GM11168 (cell line): ENCODE measurements around the gene RIN2.

Experiments
- in situ Hi-C: fragments of 300-500 bp; cut with MboI; formaldehyde crosslinking; loops from one replicate; pipeline ENCODE4 v1.12.0; 2022; ENCODE audit warnings: low sequenced_read_pairs; ENCODE audit not compliant: unreplicated experiment

Gene RIN2, protein sequence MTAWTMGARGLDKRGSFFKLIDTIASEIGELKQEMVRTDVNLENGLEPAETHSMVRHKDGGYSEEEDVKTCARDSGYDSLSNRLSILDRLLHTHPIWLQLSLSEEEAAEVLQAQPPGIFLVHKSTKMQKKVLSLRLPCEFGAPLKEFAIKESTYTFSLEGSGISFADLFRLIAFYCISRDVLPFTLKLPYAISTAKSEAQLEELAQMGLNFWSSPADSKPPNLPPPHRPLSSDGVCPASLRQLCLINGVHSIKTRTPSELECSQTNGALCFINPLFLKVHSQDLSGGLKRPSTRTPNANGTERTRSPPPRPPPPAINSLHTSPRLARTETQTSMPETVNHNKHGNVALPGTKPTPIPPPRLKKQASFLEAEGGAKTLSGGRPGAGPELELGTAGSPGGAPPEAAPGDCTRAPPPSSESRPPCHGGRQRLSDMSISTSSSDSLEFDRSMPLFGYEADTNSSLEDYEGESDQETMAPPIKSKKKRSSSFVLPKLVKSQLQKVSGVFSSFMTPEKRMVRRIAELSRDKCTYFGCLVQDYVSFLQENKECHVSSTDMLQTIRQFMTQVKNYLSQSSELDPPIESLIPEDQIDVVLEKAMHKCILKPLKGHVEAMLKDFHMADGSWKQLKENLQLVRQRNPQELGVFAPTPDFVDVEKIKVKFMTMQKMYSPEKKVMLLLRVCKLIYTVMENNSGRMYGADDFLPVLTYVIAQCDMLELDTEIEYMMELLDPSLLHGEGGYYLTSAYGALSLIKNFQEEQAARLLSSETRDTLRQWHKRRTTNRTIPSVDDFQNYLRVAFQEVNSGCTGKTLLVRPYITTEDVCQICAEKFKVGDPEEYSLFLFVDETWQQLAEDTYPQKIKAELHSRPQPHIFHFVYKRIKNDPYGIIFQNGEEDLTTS

DNA sequence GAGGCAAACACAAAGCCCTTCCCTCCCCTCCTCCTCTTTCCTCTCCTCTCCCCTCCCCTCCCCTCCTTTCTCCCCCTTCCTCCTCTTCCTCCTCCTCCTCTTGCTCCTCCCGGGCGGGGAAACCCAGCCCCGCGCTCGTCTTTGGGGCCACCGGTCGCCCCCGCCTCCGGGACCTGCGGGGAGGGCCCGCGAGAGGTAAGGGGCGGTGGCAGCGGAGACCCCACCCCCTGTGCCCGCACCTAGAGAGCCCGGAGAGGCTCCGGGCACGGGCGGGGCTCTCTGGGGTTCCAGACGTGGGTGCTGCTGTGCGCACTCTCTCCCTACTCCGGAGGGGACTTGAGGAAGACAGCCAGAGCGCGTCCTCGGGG lies at the start of gene RIN2:
RIN2 (plus strand) TSS at position 126 of the 368 bp plus-strand sequence. CDS start 131,344 bp downstream, outside the sequence.
- in situ Hi-C loops: no loop called here

DNA sequence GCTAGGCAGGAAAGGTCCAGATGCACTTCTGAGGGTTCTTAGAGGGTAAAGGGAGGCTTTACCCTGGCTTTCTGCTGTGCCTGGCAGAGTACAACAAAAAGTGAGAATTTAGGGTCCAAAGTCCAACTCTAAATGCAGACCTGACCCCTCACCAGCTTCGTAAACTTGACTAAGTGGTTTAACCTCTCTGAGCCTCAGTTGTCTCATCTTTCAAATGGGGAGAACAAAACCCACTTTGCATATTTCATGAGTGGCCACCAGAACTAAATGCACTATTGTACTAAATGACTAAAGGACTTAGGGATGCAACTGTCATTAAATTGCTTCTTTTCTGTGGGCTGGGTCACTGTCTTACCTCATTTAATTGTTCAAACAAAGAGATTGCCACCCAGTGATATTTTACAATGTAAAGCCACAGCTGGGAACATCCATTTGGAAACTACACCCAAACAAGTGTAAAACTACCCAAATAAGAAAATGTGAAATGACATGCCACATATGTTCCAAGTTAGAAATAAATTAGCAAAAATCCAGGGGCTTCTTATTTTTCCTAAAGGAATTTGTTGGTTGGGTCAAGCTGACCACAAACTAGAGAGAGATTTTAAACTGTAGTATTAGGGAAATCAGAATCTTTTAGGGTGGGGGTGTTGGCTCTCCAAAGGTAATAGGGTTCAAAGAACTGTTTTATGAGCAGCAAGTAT lies 48.3 kb upstream of the RIN2 start:
- in situ Hi-C loops: no loop called here

DNA sequence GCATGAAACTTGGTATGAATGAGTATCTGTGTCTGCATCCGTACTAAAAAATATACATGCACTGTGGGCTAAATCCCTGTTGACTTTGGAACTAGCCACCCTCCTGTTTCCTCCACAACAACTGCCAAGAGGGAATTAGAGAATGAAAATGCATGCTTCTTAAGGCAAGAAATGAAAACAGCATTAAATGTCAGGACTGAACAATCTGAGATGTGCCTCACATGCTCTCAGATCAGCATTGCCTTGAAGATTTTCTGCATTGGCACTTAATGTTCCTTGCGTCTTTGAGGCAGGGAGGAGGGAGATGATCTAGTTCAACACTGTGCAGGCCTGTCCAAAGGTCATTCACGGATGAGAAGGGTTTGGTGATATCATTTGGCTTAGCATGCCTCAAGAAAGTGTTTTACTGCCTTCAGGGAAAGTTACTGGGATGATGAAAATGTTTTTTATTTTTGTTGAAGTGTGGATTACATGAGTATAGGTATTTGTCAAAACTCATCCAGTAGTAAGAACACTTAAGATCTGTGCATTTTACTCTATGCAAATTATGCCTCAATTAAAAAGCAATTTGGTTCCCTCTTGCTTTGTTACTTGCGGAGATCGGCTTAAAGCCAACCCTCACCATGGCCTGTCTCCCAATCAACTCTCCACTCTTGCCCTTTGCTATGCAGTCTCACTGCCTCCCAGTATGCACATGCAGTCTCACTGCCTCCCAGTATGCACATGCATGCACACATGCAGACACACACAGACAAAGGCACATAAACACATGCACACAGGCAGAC lies 47.5 kb upstream of the RIN2 start:
- in situ Hi-C loops: no loop called here

DNA sequence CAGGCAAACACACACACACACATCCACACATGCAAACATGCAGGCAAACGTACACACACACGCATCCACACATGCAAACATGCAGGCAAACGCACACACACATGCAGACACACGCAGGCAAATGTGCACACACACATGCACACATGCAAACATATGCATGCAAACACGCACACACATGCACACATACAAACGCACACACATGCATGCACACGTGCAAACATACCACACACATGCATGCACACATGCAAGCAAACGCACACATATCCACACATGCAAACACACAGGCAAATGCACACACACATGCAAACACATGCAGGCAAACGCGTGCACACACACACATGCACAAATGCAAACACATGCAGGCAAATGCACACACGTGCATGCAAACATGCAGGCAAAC lies 46.9 kb upstream of the RIN2 start:
- in situ Hi-C loops: no loop called here

DNA sequence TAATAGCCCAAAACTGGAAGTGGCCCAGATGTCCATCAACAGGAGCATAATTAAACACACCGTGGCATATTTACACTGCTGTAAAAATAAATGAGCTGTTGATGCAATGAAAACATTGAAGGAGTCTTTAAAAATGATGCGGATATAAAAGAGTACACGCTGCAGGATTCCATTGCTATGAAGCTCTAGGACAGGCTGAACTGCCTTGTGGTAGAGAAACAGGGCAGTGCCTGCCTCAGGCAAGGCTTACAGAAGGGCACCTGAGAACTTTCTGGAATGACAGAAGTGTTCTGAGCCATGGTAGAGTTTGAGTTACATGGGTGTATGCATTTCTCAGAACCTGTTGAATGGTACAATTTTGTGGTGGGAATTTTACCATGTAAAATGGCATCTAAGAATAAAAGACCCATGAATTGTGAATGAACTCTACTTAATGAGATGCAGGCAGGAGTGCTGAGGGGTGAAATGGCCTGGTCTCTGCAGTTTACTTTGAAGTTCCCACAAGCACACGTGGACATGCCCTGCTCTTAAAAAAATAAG lies 45.3 kb upstream of the RIN2 start:
- in situ Hi-C loops: no loop called here

DNA sequence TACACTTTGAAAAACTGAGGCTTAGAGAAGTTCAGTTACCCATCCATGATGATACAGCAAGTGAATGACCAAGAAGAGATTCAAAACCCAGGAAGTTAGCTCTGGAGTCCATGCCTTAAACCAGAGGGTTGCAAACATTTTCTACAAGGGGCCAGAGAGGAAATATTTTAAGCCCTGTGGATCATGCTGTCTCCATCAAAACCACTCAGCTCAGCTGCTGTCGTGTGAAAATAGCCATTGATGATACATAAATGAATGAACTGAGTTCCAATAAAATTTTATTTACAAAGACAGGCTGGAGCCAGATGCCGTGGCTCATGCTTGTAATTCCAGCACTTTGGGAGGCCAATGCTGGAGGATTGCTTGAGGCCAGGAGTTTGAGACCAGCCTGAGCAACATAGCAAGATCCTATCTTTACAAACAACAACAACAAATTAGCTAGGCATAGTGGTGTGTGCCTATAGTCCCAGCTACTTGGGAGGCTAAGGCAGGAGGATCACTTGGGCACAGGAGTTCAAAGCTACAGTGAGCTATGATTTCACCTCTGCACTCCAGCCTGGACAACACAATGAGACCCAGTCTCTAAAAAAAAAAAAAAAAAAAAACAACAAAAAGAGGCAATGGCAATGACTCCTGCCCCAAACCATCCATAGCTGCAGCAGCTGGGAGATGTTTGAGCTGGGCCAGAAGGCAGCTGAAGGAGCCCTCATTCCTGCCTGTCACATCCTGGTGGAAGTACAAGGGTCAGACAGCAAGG lies 44.1 kb upstream of the RIN2 start:
- in situ Hi-C loops: no loop called here

DNA sequence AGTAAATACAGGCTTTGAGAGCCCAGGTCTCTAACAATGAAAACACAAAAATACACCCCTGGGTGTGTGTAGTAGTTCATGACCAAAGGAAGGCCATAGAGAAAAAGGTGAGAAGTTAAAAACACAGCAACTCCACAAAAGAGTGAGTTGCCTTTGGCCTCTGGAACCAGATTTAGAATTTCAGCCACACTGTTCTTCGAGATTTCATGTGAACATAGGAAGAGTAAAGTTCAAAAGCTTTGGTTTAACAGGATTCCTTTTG lies 43.5 kb upstream of the RIN2 start:
- in situ Hi-C loops: no loop called here

DNA sequence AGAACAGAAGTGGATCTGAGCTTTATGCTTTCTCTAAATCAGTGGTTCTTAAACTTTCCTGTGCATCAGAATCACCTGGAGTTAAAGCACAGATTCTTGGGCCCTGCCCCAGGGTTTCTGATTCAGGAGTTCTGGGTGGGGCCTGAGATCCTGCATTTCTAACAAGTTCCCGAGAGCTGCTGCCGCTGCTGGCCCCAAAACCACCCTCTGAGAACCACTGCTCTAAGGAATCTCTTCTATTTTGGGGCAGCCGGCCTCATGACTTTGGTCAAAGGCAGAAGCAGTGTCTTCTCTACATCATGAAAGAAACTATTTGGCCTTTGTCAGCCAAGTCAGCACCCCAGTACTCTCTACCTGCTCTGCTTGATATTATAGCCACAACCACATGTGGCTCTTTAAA lies 42.1 kb upstream of the RIN2 start:
- in situ Hi-C loops: no loop called here

DNA sequence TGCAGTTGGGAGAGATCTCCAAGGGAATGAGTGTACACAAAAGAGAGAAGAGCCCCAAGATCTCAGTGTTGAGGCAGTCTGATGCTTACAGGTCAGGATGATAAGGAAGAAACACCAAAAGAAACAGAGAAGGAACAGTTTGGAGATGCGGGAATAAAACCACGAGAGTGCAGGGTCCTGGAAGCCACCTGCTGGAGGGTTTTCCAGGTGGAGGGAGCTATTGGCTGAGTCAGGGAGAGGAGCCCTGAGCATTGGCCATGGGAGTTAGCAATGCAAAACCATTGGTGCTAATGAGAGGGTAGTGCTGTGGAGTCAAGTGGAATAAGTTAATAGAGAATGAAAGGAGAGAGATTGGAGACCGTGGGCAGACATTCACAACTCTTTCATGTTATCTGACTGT lies 39.2 kb upstream of the RIN2 start:
- in situ Hi-C loops: no loop called here

DNA sequence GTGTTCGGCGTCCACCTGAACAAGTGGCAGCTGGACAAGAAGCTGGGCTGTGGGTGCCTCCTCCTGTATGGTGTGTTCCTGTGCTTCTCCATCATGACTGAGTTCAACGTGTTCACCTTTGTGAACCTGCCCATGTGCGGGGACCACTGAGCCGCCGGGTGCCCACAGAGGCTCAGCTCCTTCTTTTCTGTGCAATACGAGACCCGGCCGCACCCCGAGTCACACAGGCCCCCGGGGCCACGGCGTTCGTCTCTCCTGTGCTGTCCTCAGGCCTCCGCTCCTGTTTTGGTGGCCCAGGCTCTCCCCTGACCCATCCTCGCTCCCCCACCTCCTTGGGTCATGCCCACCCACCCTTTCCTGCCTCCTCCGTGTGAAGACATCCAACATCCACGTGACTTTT lies 37.1 kb upstream of the RIN2 start:
- in situ Hi-C loops: no loop called here

DNA sequence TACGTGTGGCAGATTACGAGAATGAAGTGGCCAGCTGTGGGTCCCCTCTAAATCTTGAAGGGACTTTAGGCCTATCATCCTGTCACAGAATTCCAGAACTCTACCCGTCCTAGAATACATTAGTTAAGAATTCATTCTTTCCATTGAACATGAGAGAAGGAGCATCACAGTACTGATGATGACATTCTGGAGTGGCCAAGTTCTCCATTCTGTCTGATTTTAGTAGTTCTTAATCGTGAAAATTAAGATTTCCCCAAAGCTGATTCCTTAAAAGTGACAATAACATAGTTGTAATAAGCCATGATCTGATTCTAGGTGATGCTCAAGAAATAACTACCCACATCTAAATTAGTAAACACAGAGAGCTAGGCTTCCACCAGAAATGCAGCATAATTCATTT lies 35.0 kb upstream of the RIN2 start:
- in situ Hi-C loops: no loop called here

DNA sequence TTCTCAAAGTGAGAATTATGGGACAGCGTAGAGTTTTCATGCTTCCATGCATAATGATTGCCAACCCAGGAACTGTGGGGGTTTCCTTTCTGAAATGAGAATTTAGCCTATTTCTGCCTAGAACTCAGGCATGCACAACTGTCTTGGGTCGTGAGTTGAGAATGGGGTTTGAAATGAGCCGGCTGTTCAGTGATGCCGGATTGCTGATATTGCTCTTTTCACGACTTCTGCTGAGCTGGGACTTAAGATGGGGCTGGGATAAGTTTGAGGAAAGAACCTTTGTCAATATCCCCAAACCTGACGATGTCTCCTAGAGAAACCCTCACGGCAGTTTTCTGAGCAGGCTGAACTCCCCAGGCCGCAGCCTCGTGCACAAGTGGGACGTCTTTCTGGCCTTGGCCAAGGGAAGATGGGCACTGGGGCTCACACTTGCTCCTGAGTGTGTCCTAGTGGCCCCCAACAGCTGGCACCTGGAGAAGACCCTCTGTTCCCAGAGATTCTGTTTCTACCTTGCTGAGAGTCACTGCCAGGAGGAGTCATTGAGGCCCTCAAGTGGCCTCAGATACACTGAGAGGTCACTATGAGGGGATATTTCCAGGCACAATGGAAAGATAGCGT lies 34.1 kb upstream of the RIN2 start:
- in situ Hi-C loops: no loop called here

DNA sequence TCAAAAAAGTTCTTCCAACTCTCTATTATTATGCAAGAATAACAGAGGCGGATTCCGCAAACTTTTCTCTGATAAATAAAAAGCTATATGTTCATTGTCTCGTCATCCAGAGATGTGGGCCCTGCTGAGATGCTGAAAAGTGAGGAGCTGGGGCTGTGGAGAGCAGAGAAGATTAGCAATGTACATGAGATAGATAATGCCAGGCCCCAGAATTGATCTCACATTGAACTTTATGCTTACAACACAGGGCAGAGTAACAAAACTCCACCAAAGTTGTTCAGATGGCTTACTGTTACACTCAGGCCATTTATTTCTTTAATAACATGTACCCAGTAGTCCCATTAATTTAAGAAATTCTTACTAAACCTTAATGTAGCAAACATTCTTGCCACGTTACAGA lies 32.7 kb upstream of the RIN2 start:
- in situ Hi-C loops: no loop called here

DNA sequence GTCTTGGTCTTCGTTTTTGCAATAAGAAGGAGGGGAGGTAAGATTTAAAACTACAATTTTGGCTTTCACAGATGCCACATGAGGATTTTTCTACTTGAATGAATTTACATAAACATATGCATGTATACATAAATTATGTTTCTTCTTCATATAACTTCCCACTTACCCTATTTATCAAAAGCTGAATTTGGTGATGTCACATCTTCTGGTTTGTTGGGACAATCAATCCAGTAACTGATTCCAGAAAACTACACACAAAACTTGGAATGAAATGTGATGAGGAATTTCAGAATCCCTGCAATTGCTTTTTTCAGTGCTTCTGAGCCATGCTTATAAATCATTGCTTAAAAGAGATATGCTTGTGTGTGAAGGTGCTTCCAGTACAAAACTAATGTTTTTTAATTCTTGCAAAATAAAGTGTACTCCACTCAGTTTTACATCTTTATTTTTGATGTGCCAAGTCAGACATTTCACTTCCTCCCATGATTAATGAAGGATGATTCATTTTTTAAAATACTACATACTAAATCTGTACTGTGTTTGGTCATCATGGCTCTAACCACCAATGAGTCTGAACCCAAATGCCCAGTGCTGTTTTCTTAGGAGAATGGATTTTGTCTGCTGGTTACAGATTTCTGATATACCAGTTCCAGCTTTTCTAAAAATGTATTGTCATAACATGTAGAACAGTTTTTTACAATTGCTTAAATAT lies 32.1 kb upstream of the RIN2 start:
- in situ Hi-C loops: no loop called here

DNA sequence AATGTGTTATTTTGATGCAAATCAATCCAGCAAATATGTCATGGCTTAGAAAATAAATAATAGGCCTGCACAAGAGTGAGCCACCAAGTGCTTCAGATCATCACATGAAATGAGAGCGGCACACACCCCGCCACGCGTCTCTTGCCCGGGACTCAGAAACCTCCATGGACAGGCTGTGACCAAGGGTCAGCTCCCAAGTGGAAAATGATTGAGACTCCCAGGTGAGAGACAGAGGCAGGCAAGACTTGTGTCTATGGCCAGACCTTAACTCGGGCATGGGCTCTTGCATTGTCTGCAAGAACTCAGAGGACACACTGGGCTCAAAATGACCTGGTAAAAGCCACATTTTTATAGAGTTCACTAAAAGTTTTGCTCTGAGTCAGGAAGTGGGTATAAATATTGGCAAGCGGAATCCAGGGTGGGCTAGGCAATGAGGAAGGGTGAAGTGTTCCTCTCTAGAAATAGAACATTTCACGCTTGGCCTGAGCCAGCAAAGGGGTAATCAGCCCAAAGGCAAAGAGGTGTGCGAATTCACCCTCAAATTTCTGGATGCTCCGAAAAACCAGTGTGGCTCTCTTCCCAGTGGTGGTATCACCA lies 30.7 kb upstream of the RIN2 start:
- in situ Hi-C loops: no loop called here

DNA sequence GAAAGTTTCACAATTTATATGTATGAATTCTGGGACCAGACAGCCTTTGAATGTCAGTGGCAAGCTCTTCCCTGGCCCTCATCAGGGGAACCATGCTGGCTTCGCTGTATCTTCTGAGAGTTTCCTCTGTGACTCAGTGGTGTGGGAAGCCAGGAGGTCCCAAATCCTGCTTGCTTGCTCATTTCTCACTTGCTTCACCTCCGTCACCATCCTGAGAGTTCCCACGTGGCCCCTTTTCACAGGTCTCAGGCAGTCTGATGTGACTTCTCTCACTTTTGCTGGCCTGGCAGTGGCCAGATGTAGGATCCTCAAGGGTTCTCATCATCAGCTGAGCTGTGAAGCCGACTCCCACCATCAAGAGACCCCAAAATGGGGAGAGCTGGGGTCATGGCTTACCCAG lies 28.4 kb upstream of the RIN2 start:
- in situ Hi-C loops: no loop called here

DNA sequence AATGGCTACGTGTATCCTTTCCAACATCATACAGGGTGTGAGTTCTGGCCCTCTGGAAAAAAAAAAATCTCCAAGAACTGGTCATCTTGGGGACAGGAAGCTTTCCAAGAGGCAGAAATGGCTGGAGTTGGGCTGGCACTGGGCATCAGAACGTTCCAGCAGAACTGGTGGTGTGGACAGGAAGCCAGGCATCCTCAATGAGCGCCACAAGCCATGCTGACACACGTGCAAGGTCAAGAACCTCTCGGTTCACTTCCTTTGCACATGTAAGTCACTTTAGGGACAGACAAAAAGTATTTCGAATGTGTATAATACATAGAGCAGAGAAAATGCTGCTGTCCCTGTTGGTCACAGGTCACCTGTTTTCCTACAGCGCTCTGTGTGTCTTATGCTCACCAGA lies 27.4 kb upstream of the RIN2 start:
- in situ Hi-C loops: no loop called here

DNA sequence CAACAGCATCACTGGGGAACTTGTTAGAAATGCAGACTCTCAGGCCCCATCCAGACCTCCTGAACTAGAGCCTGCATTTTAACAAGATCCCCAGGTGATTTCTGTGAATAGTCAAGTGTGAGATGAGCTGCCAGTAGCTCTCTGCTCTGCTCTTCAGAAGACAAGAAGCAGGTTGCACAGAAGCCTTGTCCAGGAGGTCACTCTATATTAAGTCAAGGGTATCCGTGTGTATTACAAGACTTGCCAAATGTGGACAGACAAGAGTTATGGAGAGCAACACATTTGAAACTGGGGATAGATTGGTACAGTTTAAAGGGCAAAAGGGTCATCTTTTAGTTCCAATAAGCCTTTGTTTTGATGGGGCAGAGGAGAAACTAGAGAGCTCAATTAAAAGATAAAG lies 23.2 kb upstream of the RIN2 start:
- in situ Hi-C loops: no loop called here
